ENCODE results near the gene TFB2M. TPM values are rescaled to one million over a fixed set of nuclear protein-coding genes. Genes with fewer than 3 reads are reported as not detected.

TFB2M gene
- total RNA-seq, 3 donors from 2014 or later (not counting 1 experiment from before 2014, with no cell fraction given) = 13.4 to 15.1 (median 15.1) TPM

DNA sequence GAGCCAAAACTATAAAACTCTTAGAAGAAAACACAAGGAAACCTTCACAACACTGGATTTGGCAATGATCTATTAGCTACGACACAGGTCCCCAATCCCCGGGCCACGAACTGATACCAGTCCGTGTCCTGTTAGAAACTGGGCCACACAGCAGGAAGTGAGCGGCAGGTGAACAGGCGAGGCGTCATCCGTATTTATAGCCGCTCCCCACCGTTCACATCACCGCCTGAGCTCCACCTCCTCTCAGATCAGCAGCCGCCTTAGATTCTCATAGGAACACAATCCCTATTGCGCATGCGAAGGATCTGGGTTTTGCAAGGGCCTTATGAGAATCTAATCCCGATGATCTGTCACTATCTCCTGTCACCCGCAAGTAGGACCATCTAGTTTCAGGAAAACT is 11.9 kb downstream of the TFB2M start:
- no peaks in the 10 kb centered on the region for H3K27me3 ChIP-seq (ENCODE audit: control insufficient read depth, insufficient read depth, low read length)
- TF ChIP-seq, protein P1, sequence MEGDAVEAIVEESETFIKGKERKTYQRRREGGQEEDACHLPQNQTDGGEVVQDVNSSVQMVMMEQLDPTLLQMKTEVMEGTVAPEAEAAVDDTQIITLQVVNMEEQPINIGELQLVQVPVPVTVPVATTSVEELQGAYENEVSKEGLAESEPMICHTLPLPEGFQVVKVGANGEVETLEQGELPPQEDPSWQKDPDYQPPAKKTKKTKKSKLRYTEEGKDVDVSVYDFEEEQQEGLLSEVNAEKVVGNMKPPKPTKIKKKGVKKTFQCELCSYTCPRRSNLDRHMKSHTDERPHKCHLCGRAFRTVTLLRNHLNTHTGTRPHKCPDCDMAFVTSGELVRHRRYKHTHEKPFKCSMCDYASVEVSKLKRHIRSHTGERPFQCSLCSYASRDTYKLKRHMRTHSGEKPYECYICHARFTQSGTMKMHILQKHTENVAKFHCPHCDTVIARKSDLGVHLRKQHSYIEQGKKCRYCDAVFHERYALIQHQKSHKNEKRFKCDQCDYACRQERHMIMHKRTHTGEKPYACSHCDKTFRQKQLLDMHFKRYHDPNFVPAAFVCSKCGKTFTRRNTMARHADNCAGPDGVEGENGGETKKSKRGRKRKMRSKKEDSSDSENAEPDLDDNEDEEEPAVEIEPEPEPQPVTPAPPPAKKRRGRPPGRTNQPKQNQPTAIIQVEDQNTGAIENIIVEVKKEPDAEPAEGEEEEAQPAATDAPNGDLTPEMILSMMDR (IDR thresholded peaks at IDR 0.05) = no peak
- intact Hi-C loops (cut with micrococcal nuclease) = no loop called here
- H3K9me3 Mint-ChIP-seq = no peaks in the 10 kb centered on the region
- peaks cover 46% of the 10 kb centered on the region for H3K36me3 ChIP-seq (ENCODE audit: control insufficient read depth, insufficient read depth, low read length)
- H3K27me3 Mint-ChIP-seq (ENCODE audit: low read depth in 2 of 2) = no peaks in the 10 kb centered on the region
- peaks cover 10% of the 10 kb centered on the region for H3K36me3 Mint-ChIP-seq
- DNase-seq (no peak), ATAC-seq (no peak)
- no peak overlapping the region for H3K27ac Mint-ChIP-seq
- peaks cover 4 to 5% of the 10 kb centered on the region in 2 donors for H3K4me1 Mint-ChIP-seq
- H3K4me3 Mint-ChIP-seq = no peak overlapping the region
- no peaks in the 10 kb centered on the region for H3K4me1 ChIP-seq (ENCODE audit: control insufficient read depth, insufficient read depth, low read length)
- no peaks in the 10 kb centered on the region for H3K9me3 ChIP-seq (ENCODE audit: control insufficient read depth, insufficient read depth, low read length)
- H3K27ac ChIP-seq (ENCODE audit: low read length) = no peak overlapping the region
- H3K4me3 ChIP-seq (ENCODE audit: low read length) = no peak overlapping the region
- WGBS (ENCODE audit: insufficient coverage) = 94% methylated on average over 16 of the region's 16 CpGs

DNA sequence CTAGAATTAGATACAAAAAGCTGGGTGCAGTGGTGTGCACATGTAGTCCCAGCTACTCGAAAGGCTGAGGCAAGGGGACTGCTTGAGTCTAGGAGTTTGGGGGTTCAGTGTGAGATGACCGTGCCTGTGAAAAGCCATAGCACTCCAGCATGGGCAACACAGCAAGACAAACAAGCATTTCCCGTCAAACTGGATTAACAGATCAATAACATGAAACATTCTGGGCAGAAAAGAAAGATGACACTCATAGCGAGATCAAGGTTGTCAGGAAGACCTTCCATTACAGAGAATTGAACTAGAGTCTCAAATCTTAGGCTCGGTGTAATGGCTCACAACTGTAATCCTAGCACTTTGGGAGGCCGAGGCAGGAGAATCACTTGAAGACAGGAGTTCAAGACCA is 14.0 kb downstream of the TFB2M start:
- no peak overlapping the region for H3K27ac Mint-ChIP-seq
- Histone ChIP-seq H3K4me1 (ENCODE audit: control insufficient read depth, insufficient read depth, low read length) (no peaks in the 10 kb centered on the region), H3K9me3 (ENCODE audit: control insufficient read depth, insufficient read depth, low read length) (no peaks in the 10 kb centered on the region), H3K36me3 (ENCODE audit: control insufficient read depth, insufficient read depth, low read length) (peaks cover 57% of the 10 kb centered on the region), H3K27ac (ENCODE audit: low read length) (no peak overlapping the region), H3K4me3 (ENCODE audit: low read length) (no peak overlapping the region), H3K27me3 (ENCODE audit: control insufficient read depth, insufficient read depth, low read length) (no peaks in the 10 kb centered on the region)
- H3K4me1 Mint-ChIP-seq = peaks cover 0 to 4% of the 10 kb centered on the region in 2 donors
- WGBS (ENCODE audit: insufficient coverage) = 95% methylated on average over 5 of the region's 6 CpGs
- H3K4me3 Mint-ChIP-seq = no peak overlapping the region
- no peaks in the 10 kb centered on the region for H3K27me3 Mint-ChIP-seq (ENCODE audit: low read depth in 2 of 2)
- no peaks in the 10 kb centered on the region for H3K9me3 Mint-ChIP-seq
- TF ChIP-seq, protein P1 (IDR thresholded peaks at IDR 0.05) = no peak
- ATAC-seq (no peak), DNase-seq (no peak)
- intact Hi-C loops (cut with micrococcal nuclease) = no loop called here
- H3K36me3 Mint-ChIP-seq = peaks cover 10% of the 10 kb centered on the region

DNA sequence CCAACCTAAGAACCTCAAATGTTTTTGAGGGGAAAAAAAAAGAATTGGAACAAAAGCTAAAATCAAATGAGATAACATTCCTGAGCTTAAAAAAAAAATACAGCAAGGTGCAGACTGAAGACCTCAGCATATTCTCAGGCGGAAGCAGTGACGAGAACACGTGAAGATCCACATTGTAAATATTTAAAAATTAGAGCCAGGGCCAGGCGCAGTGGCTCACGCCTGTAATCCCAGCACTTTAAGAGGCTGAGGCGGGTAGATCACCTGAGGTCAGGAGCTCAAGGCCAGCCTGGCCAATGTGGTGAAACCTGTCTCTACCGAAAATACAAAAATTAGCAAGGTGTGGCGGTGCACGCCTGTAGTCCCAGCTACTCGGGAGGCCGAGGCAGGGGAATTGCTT is 15.7 kb downstream of the TFB2M start:
- Histone ChIP-seq H3K36me3 (ENCODE audit: control insufficient read depth, insufficient read depth, low read length) (peaks cover 50% of the 10 kb centered on the region), H3K27me3 (ENCODE audit: control insufficient read depth, insufficient read depth, low read length) (no peaks in the 10 kb centered on the region), H3K4me1 (ENCODE audit: control insufficient read depth, insufficient read depth, low read length) (no peaks in the 10 kb centered on the region), H3K9me3 (ENCODE audit: control insufficient read depth, insufficient read depth, low read length) (no peaks in the 10 kb centered on the region), H3K4me3 (ENCODE audit: low read length) (no peak overlapping the region), H3K27ac (ENCODE audit: low read length) (no peak overlapping the region)
- Mint-ChIP-seq H3K4me3 (no peak overlapping the region), H3K4me1 (peaks cover 0 to 4% of the 10 kb centered on the region in 2 donors), H3K9me3 (no peaks in the 10 kb centered on the region), H3K27ac (no peak overlapping the region), H3K36me3 (peaks cover 10% of the 10 kb centered on the region), H3K27me3 (ENCODE audit: low read depth in 2 of 2) (no peaks in the 10 kb centered on the region)
- WGBS (ENCODE audit: insufficient coverage) = 71% methylated on average over 11 of the region's 11 CpGs
- no peak for DNase-seq
- ATAC-seq = no peak
- intact Hi-C loops (cut with micrococcal nuclease) = no loop called here
- TF ChIP-seq, protein P1 (IDR thresholded peaks at IDR 0.05) = no peak

DNA sequence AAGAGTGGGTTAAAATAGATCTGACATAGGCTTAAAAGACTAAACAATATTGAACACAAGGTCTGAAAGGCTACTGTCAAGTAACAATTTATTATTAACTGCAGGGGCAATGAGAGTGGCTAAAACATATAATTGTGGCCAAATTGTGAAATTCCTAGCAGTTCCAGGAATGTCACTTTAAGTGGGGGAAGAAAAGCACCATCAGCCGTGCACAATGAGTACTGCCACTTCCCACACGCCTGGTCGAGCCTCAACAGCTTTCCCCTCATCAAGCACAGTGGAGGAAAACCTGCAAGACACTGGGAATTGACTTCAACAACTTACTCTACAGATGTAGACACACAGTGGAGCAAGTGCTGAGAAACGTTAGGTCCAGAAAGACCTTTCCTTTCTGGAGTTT is 16.4 kb downstream of the TFB2M start:
- Histone ChIP-seq H3K36me3 (ENCODE audit: control insufficient read depth, insufficient read depth, low read length) (peaks cover 48% of the 10 kb centered on the region), H3K4me1 (ENCODE audit: control insufficient read depth, insufficient read depth, low read length) (no peaks in the 10 kb centered on the region), H3K9me3 (ENCODE audit: control insufficient read depth, insufficient read depth, low read length) (no peaks in the 10 kb centered on the region), H3K27ac (ENCODE audit: low read length) (no peak overlapping the region), H3K4me3 (ENCODE audit: low read length) (no peak overlapping the region), H3K27me3 (ENCODE audit: control insufficient read depth, insufficient read depth, low read length) (no peaks in the 10 kb centered on the region)
- peaks cover 10% of the 10 kb centered on the region for H3K36me3 Mint-ChIP-seq
- TF ChIP-seq, protein P1 (IDR thresholded peaks at IDR 0.05) = no peak
- DNase-seq (no peak), ATAC-seq (no peak)
- peaks cover 0 to 4% of the 10 kb centered on the region in 2 donors for H3K4me1 Mint-ChIP-seq
- no peaks in the 10 kb centered on the region for H3K27me3 Mint-ChIP-seq (ENCODE audit: low read depth in 2 of 2)
- intact Hi-C loops (cut with micrococcal nuclease) = no loop called here
- WGBS (ENCODE audit: insufficient coverage) = 45% methylated on average over 4 of the region's 4 CpGs
- no peaks in the 10 kb centered on the region for H3K9me3 Mint-ChIP-seq
- no peak overlapping the region for H3K4me3 Mint-ChIP-seq
- H3K27ac Mint-ChIP-seq = peak overlapping the region in 1 of 2 donors; percentile 4
